B cell (primary cell): ENCODE results near the gene KCTD17. TPM values are rescaled to one million over a fixed set of nuclear protein-coding genes. Genes with fewer than 3 reads are reported as not detected.

Experiments used
- ATAC-seq: fragments of 200-7000 bp; cut with Tn5 transposase; one replicate; pipeline ENCODE4 v1.10.0; 2021; ENCODE audit warnings: low read depth, mild to moderate bottlenecking, moderate number of reproducible peaks, moderate library complexity
- CTCF ChIA-PET: fragments of 350-600 bp; sonication (Branson Sonifier 250); formaldehyde crosslinking; loops from one replicate; lab custom pipeline; 2021; ENCODE audit warnings: antibody characterized with exemption, inconsistent platforms; lab: Charles Lee
- POLR2A ChIA-PET: fragments of 350-600 bp; sonication (Branson Sonifier 250); formaldehyde crosslinking; loops from one replicate; lab custom pipeline; 2021; ENCODE audit warnings: antibody characterized with exemption; lab: Charles Lee
- DNase-seq: peaks from one replicate; pipeline ENCODE4 v3.0.0; 2013
- H2AFZ ChIP-seq: 2 replicates; pipeline ENCODE4 v1.6.1; 2012; ENCODE audit warnings: mild to moderate bottlenecking, low read depth, low read length; ENCODE audit not compliant: insufficient read depth, poor library complexity, severe bottlenecking
- H3K27ac ChIP-seq, 2 donors: 1 replicate in 1 of 2; 2 replicates in 1 of 2; pipeline ENCODE4 v1.5.1; 2012 to 2013; ENCODE audit warnings: low read length in 2 of 2, mild to moderate bottlenecking in 2 of 2, moderate library complexity in 1 of 2
- H3K27me3 ChIP-seq, 4 experiments: fragments of 200-600 bp in 1 of 4; sonication (generic) in 1 of 4; replicated peaks in 1 of 4; 1 replicate in 2 of 4; 2 replicates in 2 of 4; pipeline versions ENCODE4 v1.6.1 to v1.7.0; 2013 to 2016; ENCODE audit warnings: low read length in 3 of 4, mild to moderate bottlenecking in 2 of 4, mixed read lengths in 1 of 4, moderate library complexity in 1 of 4; ENCODE audit not compliant: insufficient read depth in 4 of 4, control insufficient read depth in 3 of 4; ENCODE audit errors: control extremely low read depth in 1 of 4
- H3K36me3 ChIP-seq, 2 experiments: replicated peaks in 1 of 2; 1 replicate in 1 of 2; 2 replicates in 1 of 2; pipeline versions ENCODE4 v1.6.1 to v1.7.1; 2013; ENCODE audit warnings: low read length in 1 of 2; ENCODE audit not compliant: insufficient read depth in 2 of 2, control insufficient read depth in 1 of 2; ENCODE audit errors: control extremely low read depth in 1 of 2, extremely low read depth in 1 of 2
- H3K4me1 ChIP-seq, 2 donors: fragments of 200-600 bp in 1 of 2; sonication (generic) in 1 of 2; 1 replicate in 1 of 2; 2 replicates in 1 of 2; pipeline versions ENCODE4 v1.5.1 to v1.6.1; 2013 to 2017; ENCODE audit warnings: low read length in 2 of 2; ENCODE audit not compliant: control insufficient read depth in 2 of 2, insufficient read depth in 2 of 2
- H3K4me2 ChIP-seq: replicated peaks from 2 replicates; pipeline ENCODE3; 2012; ENCODE audit warnings: mild to moderate bottlenecking, low read depth, low read length; ENCODE audit not compliant: poor library complexity, severe bottlenecking
- H3K4me3 ChIP-seq, 5 experiments: fragments of 200-600 bp in 1 of 5; sonication (generic) in 1 of 5; 1 replicate in 3 of 5; 2 replicates in 2 of 5; pipeline versions ENCODE4 v1.5.1 to v1.7.0; 2011 to 2016; ENCODE audit warnings: low read length in 4 of 5, mild to moderate bottlenecking in 4 of 5, low read depth in 2 of 5, control low read depth in 1 of 5, moderate library complexity in 1 of 5; ENCODE audit not compliant: insufficient read depth in 1 of 5; ENCODE audit errors: control extremely low read depth in 1 of 5, extremely low read depth in 1 of 5
- H3K79me2 ChIP-seq: fragments of 200-600 bp; sonication (generic); one replicate; pipeline ENCODE4 v1.6.0; 2016; ENCODE audit warnings: low read length; ENCODE audit not compliant: control insufficient read depth, insufficient read depth
- H3K9ac ChIP-seq: fragments of 200-600 bp; sonication (generic); 2 replicates; pipeline ENCODE4 v1.6.1; 2017; ENCODE audit warnings: mild to moderate bottlenecking, low read length, moderate library complexity
- H3K9me3 ChIP-seq, 3 donors: one replicate each; pipeline versions ENCODE4 v1.6.1 to v1.7.1; 2013; ENCODE audit warnings: low read length in 2 of 3; ENCODE audit not compliant: control insufficient read depth in 2 of 3, insufficient read depth in 1 of 3; ENCODE audit errors: control extremely low read depth in 1 of 3
- H4K20me1 ChIP-seq: 2 replicates; pipeline ENCODE4 v1.6.0; 2012; ENCODE audit warnings: mild to moderate bottlenecking, low read length; ENCODE audit not compliant: insufficient read depth, control insufficient read depth, poor library complexity, severe bottlenecking
- H3K27ac Mint-ChIP-seq: one replicate; pipeline ENCODE4 v1.8.0; 2021; ENCODE audit warnings: mixed read lengths
- H3K27me3 Mint-ChIP-seq: one replicate; pipeline ENCODE4 v1.8.0; 2021; ENCODE audit warnings: mixed read lengths
- H3K4me1 Mint-ChIP-seq: one replicate; pipeline ENCODE4 v1.8.0; 2021; ENCODE audit warnings: mixed read lengths
- H3K4me3 Mint-ChIP-seq: one replicate; pipeline ENCODE4 v1.8.0; 2021; ENCODE audit warnings: mixed read lengths
- H3K9me3 Mint-ChIP-seq: one replicate; pipeline ENCODE4 v1.8.0; 2022; ENCODE audit warnings: mixed read lengths; ENCODE audit not compliant: insufficient read depth
- EZH2 ChIP-seq: IDR thresholded peaks from 2 replicates; pipeline ENCODE4 v1.6.1; 2012; ENCODE audit warnings: borderline replicate concordance, low read depth, mild to moderate bottlenecking, moderate library complexity, low read length; ENCODE audit not compliant: insufficient read depth, poor library complexity, severe bottlenecking
- WGBS: methylation state at CpG from one replicate; pipeline ENCODE4 v1.1.5; 2013; ENCODE audit warnings: missing lambda C conversion rate; ENCODE audit not compliant: insufficient coverage; 5-methylcytosine and 5-hydroxymethylcytosine counted together
- intact Hi-C: fragments of 100-400 bp; cut with micrococcal nuclease; formaldehyde crosslinking; loops from one replicate; pipeline ENCODE4 v1.10.0; 2022
- polyA plus RNA-seq: library from polyadenylated mRNA; depleted of rRNA; stranded (reverse); fragments of >200 nt; gene quantifications from 2 replicates; pipeline ENCODE4 v1.2.3, GENCODE V29; 2012
- total RNA-seq, 2 donors: library from RNA; stranded (reverse); fragments of 120-200 nt in 1 of 2; gene quantifications; 1 replicate in 1 of 2; 2 replicates in 1 of 2; pipeline versions ENCODE4 v1.2.3 to v1.2.4, GENCODE V29; 2013 to 2022
- TF ChIP-seq, protein P1 (sequence below): fragments of 200-600 bp; IDR thresholded peaks from one replicate; pipeline ENCODE4 v1.8.0; 2022; ENCODE audit warnings: antibody characterized with exemption, mild to moderate bottlenecking

KCTD17 gene
- total and polyA plus RNA-seq, 2 donors (not counting 1 experiment from before 2014, with no cell fraction given) = 29.0 to 41.3 TPM

DNA sequence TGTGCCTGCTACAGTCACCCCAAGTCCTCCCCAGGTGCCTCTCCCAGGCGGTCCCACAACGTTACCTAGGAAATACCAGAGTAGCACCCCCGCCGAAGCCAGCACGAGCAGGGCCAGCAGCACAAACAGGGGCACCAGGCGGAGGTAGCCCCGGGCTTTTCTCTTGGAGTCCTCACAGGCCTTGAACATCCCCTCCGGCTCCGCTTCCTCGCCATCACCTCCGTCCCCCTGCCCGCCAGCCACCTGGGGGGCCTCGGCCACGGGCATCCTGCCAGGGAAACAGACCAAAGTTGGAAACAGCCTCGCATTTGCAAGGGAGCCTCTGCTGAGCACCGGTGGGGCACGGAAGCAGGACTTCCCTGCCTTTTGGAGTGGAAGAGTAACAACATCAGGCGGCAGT lies 51.6 kb downstream of the KCTD17 start:
- Histone ChIP-seq H3K27me3 (peaks cover 0 to 4% (median 0%) of the 10 kb centered on the region in 4 experiments), H3K9ac (no peak overlapping the region), H2AFZ (no peak overlapping the region), H3K4me1 (no peaks in the 10 kb centered on the region), H3K9me3 (no peaks in the 10 kb centered on the region), H3K36me3 (no peaks in the 10 kb centered on the region), H3K4me3 (no peak overlapping the region), H3K79me2 (no peaks in the 10 kb centered on the region), H4K20me1 (no peaks in the 10 kb centered on the region), H3K27ac (no peak overlapping the region), H3K4me2 (no peak overlapping the region)
- Mint-ChIP-seq H3K9me3 (no peaks in the 10 kb centered on the region), H3K27ac (no peak overlapping the region), H3K4me3 (no peak overlapping the region), H3K4me1 (peaks cover 7% of the 10 kb centered on the region), H3K27me3 (peaks cover 18% of the 10 kb centered on the region)
- WGBS = 77% methylated on average over 18 of the region's 18 CpGs
- DNase-seq (no peak), ATAC-seq (no peak)
- no peak for TF ChIP-seq EZH2
- TF ChIP-seq, protein P1, sequence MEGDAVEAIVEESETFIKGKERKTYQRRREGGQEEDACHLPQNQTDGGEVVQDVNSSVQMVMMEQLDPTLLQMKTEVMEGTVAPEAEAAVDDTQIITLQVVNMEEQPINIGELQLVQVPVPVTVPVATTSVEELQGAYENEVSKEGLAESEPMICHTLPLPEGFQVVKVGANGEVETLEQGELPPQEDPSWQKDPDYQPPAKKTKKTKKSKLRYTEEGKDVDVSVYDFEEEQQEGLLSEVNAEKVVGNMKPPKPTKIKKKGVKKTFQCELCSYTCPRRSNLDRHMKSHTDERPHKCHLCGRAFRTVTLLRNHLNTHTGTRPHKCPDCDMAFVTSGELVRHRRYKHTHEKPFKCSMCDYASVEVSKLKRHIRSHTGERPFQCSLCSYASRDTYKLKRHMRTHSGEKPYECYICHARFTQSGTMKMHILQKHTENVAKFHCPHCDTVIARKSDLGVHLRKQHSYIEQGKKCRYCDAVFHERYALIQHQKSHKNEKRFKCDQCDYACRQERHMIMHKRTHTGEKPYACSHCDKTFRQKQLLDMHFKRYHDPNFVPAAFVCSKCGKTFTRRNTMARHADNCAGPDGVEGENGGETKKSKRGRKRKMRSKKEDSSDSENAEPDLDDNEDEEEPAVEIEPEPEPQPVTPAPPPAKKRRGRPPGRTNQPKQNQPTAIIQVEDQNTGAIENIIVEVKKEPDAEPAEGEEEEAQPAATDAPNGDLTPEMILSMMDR = no peak
- ChIA-PET POLR2A (no interaction called here), CTCF (no interaction called here)
- intact Hi-C loops = no loop called here

DNA sequence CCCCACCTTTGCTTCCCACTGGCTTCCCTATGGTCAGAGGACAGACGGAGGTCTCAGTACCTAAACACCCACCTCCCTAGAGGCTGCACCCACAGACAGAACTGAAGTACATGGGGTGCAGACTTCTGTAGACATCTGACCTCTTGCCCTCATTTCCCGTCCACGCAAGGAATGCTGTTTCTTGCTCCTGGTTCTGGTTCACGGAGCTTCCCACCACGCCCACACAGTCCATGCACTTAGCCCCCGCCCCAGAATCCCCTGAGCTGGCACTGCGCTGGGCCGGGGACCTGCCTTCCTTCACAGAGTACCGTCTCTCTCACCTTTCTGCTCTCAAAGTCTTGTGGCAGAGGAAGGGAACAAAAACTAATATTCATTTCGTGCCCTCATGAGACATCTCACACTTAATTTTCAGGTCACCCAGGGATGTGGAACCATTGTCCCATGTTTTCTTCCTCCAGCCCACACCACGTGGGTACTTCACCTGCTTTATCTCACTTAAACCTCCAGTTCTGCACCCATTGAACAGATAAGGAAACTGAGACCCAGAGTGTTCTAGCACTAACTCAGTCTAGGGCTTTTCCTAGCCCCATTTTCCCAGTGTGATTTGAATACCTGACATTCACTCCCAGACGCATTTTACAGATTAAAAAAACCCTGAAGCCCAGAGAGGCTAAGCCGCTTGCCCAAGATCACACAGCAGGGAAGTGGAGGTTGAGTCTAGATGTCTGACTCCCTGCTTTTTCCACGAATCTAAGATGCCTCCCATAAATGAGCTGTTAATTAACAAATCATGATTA lies 52.3 kb downstream of the KCTD17 start:
- no peak overlapping the region for H3K4me2 ChIP-seq
- H3K9ac ChIP-seq = no peak overlapping the region
- no peak overlapping the region for H3K4me3 ChIP-seq
- H3K79me2 ChIP-seq = no peaks in the 10 kb centered on the region
- peaks cover 7% of the 10 kb centered on the region for H3K4me1 Mint-ChIP-seq
- TF ChIP-seq, protein P1 = no peak
- TF ChIP-seq EZH2 = no peak
- H3K36me3 ChIP-seq = no peaks in the 10 kb centered on the region
- ChIA-PET POLR2A (interaction anchor here (0.6 kb wide), 1 partner anchor 15 kb away, joined by 3 read pairs; no protein-coding TSS in a partner anchor), CTCF (no interaction called here)
- no peak overlapping the region for H3K27ac ChIP-seq
- H3K27me3 Mint-ChIP-seq = peaks cover 14% of the 10 kb centered on the region
- WGBS = 72% methylated on average over 12 of the region's 14 CpGs
- intact Hi-C loops = no loop called here
- H3K9me3 Mint-ChIP-seq = no peaks in the 10 kb centered on the region
- no peaks in the 10 kb centered on the region for H3K4me1 ChIP-seq
- H2AFZ ChIP-seq = no peak overlapping the region
- ATAC-seq (no peak), DNase-seq (no peak)
- H3K4me3 Mint-ChIP-seq = no peak overlapping the region
- no peak overlapping the region for H3K27ac Mint-ChIP-seq
- H3K9me3 ChIP-seq = no peaks in the 10 kb centered on the region
- H3K27me3 ChIP-seq = no peaks in the 10 kb centered on the region
- H4K20me1 ChIP-seq = no peaks in the 10 kb centered on the region
